Measurements from ENCODE around the gene SEMA4G.

SEMA4G gene

DNA sequence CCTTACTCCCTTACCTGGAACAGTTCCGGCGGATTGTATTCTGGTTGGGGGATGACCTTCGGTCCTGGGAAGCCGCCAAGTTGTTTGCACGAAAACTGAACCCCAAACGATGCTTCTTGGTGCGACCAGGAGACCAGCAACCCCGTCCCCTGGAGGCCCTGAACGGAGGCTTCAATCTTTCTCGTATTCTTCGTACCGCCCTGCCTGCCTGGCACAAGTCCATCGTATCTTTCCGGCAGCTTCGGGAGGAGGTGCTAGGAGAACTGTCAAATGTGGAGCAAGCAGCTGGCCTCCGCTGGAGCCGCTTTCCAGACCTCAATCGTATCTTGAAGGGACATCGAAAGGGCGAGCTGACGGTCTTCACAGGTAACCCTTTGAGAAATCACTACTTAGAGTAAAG is 19.8 kb downstream of the SEMA4G start:
- H3K9me2 ChIP-seq (replicated peaks; ENCODE audit: insufficient read depth, low read length): no peaks in the 10 kb centered on the region
- H3K4me3 ChIP-seq (ENCODE audit: insufficient read depth, low read length, poor library complexity, severe bottlenecking): no peak overlapping the region
- H2AFZ ChIP-seq (ENCODE audit: low read depth, low read length, severe bottlenecking): no peak overlapping the region
- no peak overlapping the region for H3K4me2 ChIP-seq (ENCODE audit: low read depth, low read length, poor library complexity, severe bottlenecking)
- H3K27me3 ChIP-seq (ENCODE audit: low read length): no peaks in the 10 kb centered on the region
- H3K27ac ChIP-seq (ENCODE audit: low read depth, low read length): no peak overlapping the region
- no peaks in the 10 kb centered on the region for H3K36me3 ChIP-seq (ENCODE audit: low read length)
- H4K20me1 ChIP-seq (ENCODE audit: low read depth, low read length): no peaks in the 10 kb centered on the region
- no peaks in the 10 kb centered on the region for H3K9me3 ChIP-seq (ENCODE audit: insufficient read depth, low read length)
- H3K79me2 ChIP-seq (ENCODE audit: insufficient read depth, low read length): peaks cover 44% of the 10 kb centered on the region
- peaks cover 4% of the 10 kb centered on the region; the same call in 1 of the 2 replicates for H3F3A ChIP-seq (ENCODE audit: insufficient read depth)
- no peak overlapping the region for H3K9ac ChIP-seq (ENCODE audit: low read length)
- TF ChIP-seq EZH2phosphoT487 (conservative IDR thresholded peaks at IDR 0.05; ENCODE audit: low read length): no peak
- TF ChIP-seq, protein P1, sequence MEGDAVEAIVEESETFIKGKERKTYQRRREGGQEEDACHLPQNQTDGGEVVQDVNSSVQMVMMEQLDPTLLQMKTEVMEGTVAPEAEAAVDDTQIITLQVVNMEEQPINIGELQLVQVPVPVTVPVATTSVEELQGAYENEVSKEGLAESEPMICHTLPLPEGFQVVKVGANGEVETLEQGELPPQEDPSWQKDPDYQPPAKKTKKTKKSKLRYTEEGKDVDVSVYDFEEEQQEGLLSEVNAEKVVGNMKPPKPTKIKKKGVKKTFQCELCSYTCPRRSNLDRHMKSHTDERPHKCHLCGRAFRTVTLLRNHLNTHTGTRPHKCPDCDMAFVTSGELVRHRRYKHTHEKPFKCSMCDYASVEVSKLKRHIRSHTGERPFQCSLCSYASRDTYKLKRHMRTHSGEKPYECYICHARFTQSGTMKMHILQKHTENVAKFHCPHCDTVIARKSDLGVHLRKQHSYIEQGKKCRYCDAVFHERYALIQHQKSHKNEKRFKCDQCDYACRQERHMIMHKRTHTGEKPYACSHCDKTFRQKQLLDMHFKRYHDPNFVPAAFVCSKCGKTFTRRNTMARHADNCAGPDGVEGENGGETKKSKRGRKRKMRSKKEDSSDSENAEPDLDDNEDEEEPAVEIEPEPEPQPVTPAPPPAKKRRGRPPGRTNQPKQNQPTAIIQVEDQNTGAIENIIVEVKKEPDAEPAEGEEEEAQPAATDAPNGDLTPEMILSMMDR (IDR thresholded peaks at IDR 0.05; ENCODE audit: insufficient read depth, low read length, poor library complexity, severe bottlenecking): no peak

DNA sequence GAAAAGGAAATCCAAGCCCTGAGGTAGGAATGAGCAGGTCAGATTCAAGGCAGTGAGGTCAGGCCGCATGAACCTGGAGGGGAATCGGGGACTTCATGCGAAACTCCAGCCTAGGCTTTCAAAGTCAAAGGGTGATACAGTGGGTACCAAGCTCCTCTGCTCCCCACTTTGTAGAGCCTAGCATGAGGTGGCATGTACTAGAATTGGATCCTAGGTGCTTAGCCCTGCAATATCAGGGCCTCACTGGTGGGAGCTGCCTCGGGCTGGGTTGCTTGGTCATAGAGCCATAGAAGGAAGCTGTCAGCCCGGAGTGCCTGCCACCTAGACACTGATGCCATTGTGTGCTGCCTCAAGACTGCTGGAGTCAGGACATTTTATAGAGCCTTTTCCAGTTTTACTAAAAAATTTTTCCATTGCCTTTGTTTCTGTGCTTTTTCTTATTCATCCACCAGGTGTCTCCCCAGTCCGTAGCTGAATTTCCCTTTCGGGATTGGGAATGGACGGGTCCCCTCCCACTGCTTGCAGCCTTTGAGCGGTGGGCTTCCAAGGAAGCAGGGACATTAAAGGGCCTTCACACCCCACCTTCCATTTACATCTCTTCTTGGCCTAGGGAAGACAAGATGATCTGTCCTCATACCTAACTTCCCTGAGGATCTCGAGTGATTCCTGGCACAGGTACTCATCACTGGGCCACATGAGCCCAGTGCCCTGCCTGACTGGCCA is 24.8 kb downstream of the SEMA4G start:
- Histone ChIP-seq H3F3A (ENCODE audit: insufficient read depth) (peaks cover 40% of the 10 kb centered on the region), H3K36me3 (ENCODE audit: low read length) (no peaks in the 10 kb centered on the region), H3K9me2 (replicated peaks; ENCODE audit: insufficient read depth, low read length) (no peaks in the 10 kb centered on the region), H2AFZ (ENCODE audit: low read depth, low read length, severe bottlenecking) (no peak overlapping the region), H3K27ac (ENCODE audit: low read depth, low read length) (no peak overlapping the region), H3K9ac (ENCODE audit: low read length) (no peak overlapping the region), H4K20me1 (ENCODE audit: low read depth, low read length) (no peaks in the 10 kb centered on the region), H3K27me3 (ENCODE audit: low read length) (no peaks in the 10 kb centered on the region), H3K9me3 (ENCODE audit: insufficient read depth, low read length) (no peaks in the 10 kb centered on the region), H3K4me3 (ENCODE audit: insufficient read depth, low read length, poor library complexity, severe bottlenecking) (no peak overlapping the region), H3K79me2 (ENCODE audit: insufficient read depth, low read length) (peaks cover 15% of the 10 kb centered on the region), H3K4me2 (ENCODE audit: low read depth, low read length, poor library complexity, severe bottlenecking) (no peak overlapping the region)
- TF ChIP-seq, protein P1 (IDR thresholded peaks at IDR 0.05; ENCODE audit: insufficient read depth, low read length, poor library complexity, severe bottlenecking): peak; percentile 16
- TF ChIP-seq EZH2phosphoT487 (conservative IDR thresholded peaks at IDR 0.05; ENCODE audit: low read length): no peak

DNA sequence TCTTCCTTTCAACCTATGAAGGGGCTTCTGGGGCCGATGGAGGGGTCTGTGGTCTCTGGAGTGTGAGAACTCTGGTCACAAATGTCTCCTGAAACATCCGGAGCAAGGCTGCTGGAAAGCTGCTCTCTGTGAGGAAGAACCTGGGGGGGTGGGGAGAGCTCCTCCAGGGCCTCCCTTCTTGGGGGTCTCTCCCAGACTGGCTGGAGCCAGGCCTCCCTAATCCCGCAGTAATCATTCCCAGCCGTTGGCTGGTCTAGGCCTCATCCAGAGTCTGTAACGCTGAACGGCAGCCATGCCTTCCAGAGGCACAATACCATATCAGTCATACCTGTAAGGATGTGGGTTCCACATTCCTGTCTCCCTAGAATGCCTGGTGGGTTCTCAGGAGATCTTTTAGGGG is 25.9 kb downstream of the SEMA4G start:
- H3K9me3 ChIP-seq (ENCODE audit: insufficient read depth, low read length): no peaks in the 10 kb centered on the region
- no peak overlapping the region for H3K4me2 ChIP-seq (ENCODE audit: low read depth, low read length, poor library complexity, severe bottlenecking)
- H2AFZ ChIP-seq (ENCODE audit: low read depth, low read length, severe bottlenecking): no peak overlapping the region
- no peaks in the 10 kb centered on the region for H3K36me3 ChIP-seq (ENCODE audit: low read length)
- peaks cover 4% of the 10 kb centered on the region for H3K79me2 ChIP-seq (ENCODE audit: insufficient read depth, low read length)
- no peak overlapping the region for H3K9ac ChIP-seq (ENCODE audit: low read length)
- H3F3A ChIP-seq (ENCODE audit: insufficient read depth): peaks cover 40% of the 10 kb centered on the region
- no peak overlapping the region for H3K27ac ChIP-seq (ENCODE audit: low read depth, low read length)
- H3K27me3 ChIP-seq (ENCODE audit: low read length): no peaks in the 10 kb centered on the region
- H3K9me2 ChIP-seq (replicated peaks; ENCODE audit: insufficient read depth, low read length): no peaks in the 10 kb centered on the region
- no peak overlapping the region for H3K4me3 ChIP-seq (ENCODE audit: insufficient read depth, low read length, poor library complexity, severe bottlenecking)
- no peak for TF ChIP-seq EZH2phosphoT487 (conservative IDR thresholded peaks at IDR 0.05; ENCODE audit: low read length)
- TF ChIP-seq, protein P1 (IDR thresholded peaks at IDR 0.05; ENCODE audit: insufficient read depth, low read length, poor library complexity, severe bottlenecking): no peak
- H4K20me1 ChIP-seq (ENCODE audit: low read depth, low read length): no peaks in the 10 kb centered on the region
